ENCODE results near the gene EMSY. TPM values are rescaled to one million over a fixed set of nuclear protein-coding genes. Genes with fewer than 3 reads are reported as not detected.

EMSY gene
- total RNA-seq, 6 experiments from 2014 or later = 6.1 to 15.2 (median 7.2) TPM

DNA sequence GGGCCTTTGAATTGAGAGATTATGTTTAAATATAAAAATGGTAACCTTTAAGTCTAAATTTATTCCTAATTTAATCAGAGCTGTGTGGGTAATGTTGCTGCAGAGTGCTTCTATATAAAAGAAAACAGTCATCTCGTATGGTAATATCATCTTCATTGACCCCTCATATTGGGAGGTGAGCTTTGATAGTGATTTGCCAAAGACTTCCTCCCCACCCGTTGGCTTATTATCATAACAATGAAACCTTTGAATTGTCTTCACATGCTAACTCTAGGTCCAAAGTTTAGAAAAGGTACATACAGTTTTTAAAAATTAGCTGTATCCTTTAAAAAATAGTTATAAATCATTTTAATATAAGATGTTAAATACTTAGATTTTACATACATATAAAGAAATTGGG lies 3.7 kb downstream of the EMSY start:
- no peak for DNase-seq
- no peak for TF ChIP-seq POLR2A (IDR thresholded peaks at IDR 0.05)
- TF ChIP-seq, protein P1, sequence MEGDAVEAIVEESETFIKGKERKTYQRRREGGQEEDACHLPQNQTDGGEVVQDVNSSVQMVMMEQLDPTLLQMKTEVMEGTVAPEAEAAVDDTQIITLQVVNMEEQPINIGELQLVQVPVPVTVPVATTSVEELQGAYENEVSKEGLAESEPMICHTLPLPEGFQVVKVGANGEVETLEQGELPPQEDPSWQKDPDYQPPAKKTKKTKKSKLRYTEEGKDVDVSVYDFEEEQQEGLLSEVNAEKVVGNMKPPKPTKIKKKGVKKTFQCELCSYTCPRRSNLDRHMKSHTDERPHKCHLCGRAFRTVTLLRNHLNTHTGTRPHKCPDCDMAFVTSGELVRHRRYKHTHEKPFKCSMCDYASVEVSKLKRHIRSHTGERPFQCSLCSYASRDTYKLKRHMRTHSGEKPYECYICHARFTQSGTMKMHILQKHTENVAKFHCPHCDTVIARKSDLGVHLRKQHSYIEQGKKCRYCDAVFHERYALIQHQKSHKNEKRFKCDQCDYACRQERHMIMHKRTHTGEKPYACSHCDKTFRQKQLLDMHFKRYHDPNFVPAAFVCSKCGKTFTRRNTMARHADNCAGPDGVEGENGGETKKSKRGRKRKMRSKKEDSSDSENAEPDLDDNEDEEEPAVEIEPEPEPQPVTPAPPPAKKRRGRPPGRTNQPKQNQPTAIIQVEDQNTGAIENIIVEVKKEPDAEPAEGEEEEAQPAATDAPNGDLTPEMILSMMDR (IDR thresholded peaks at IDR 0.05) = no peak
- no peaks in the 10 kb centered on the region for H3K9me3 ChIP-seq
- peaks cover 0 to 26% (median 3%) of the 10 kb centered on the region in 4 donors for H3K36me3 ChIP-seq
- 54% methylated on average over 2 of the region's 2 CpGs for WGBS (ENCODE audit: insufficient coverage, low coverage, low lambda C conversion rate, missing lambda C conversion rate)
- peaks cover 0 to 9% (median 1%) of the 10 kb centered on the region in 4 donors for H3K4me1 ChIP-seq
- no peaks in the 10 kb centered on the region for H3K27me3 ChIP-seq
- no peak overlapping the region for H3K4me3 ChIP-seq
- intact Hi-C loops (cut with DNase I) = no loop called here
- H3K27ac ChIP-seq = no peak overlapping the region
- no peak for ATAC-seq

DNA sequence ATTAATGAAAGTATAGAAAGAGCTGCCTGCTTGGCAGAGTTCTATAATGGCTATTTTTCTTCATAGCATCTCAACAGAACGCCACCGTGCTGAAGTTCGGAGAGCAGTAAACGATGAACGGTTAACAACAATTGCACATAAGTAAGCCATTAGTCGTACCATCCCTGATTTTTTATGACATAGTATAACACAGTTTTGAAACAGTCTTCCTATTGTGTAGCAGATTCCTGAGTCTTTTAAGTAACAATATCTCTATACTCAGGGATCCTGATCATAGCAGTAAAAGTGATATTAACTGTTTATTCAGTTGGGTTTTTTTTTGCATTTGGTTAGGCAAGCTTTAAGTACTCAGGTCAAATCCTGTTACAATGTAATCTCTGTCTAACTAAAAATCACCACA lies 8.4 kb downstream of the EMSY start:
- H3K36me3 ChIP-seq = peaks cover 0 to 26% (median 5%) of the 10 kb centered on the region in 4 donors
- no peaks in the 10 kb centered on the region for H3K9me3 ChIP-seq
- no peaks in the 10 kb centered on the region for H3K27me3 ChIP-seq
- ATAC-seq = no peak
- intact Hi-C loops (cut with DNase I) = no loop called here
- H3K4me1 ChIP-seq = no peaks in the 10 kb centered on the region
- H3K27ac ChIP-seq = no peak overlapping the region
- DNase-seq = no peak
- 90% methylated on average over 6 of the region's 6 CpGs for WGBS (ENCODE audit: insufficient coverage, low coverage, low lambda C conversion rate, missing lambda C conversion rate)
- H3K4me3 ChIP-seq = no peak overlapping the region
- no peak for TF ChIP-seq POLR2A (IDR thresholded peaks at IDR 0.05)
- TF ChIP-seq, protein P1 (IDR thresholded peaks at IDR 0.05) = no peak

DNA sequence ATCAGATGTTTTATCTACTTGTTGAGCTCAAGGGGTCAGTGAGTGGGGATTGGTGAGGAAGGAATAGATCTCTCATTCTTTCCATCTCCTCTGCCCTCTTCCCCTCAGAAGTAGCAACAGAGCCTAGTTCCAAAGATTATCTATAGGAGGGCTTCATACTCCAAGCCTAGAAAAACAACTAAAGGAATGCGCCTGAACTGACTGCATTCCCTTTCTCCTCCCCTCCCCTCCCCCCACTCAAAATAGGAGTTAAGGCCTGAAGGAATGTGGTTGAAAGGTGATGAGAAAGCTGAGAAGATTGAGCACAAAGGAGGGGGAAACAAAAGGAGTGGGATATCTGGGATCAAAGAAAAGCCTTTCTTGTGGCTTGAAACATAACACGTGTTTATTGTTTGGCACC lies 10.5 kb downstream of the EMSY start:
- intact Hi-C loops (cut with DNase I) = no loop called here
- no peaks in the 10 kb centered on the region for H3K27me3 ChIP-seq
- no peaks in the 10 kb centered on the region for H3K4me1 ChIP-seq
- 69% methylated on average over 2 of the region's 2 CpGs for WGBS (ENCODE audit: insufficient coverage, low coverage, low lambda C conversion rate, missing lambda C conversion rate)
- ATAC-seq (no peak), DNase-seq (no peak)
- no peak overlapping the region for H3K27ac ChIP-seq
- TF ChIP-seq, protein P1 (IDR thresholded peaks at IDR 0.05) = no peak
- TF ChIP-seq POLR2A (IDR thresholded peaks at IDR 0.05) = no peak
- peaks cover 0 to 43% (median 5%) of the 10 kb centered on the region in 4 donors for H3K36me3 ChIP-seq
- H3K9me3 ChIP-seq = no peaks in the 10 kb centered on the region
- no peak overlapping the region for H3K4me3 ChIP-seq

DNA sequence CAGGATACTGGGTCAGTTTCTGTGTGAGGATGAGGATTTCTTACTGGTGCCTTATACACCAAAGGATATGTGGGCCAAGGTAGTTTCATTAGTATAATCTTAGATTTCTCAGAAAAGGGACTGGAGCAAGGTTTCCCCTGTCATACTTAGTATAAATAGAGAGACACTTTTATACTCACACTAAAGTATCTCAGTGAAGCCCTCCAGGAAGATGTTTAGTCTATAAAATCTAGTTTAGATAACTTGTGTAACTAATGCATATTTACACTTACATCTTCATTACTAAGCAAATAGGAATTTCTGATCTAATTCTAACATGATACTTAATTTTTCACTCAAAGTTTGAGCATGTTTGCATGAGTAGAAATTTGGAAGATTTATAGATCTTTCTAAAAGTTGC lies 11.1 kb downstream of the EMSY start:
- ATAC-seq = no peak
- H3K36me3 ChIP-seq = peaks cover 0 to 40% (median 5%) of the 10 kb centered on the region in 4 donors
- no peak for DNase-seq
- no peaks in the 10 kb centered on the region for H3K9me3 ChIP-seq
- no peak overlapping the region for H3K4me3 ChIP-seq
- no peaks in the 10 kb centered on the region for H3K4me1 ChIP-seq
- TF ChIP-seq, protein P1 (IDR thresholded peaks at IDR 0.05) = no peak
- H3K27me3 ChIP-seq = no peaks in the 10 kb centered on the region
- intact Hi-C loops (cut with DNase I) = no loop called here
- H3K27ac ChIP-seq = no peak overlapping the region

DNA sequence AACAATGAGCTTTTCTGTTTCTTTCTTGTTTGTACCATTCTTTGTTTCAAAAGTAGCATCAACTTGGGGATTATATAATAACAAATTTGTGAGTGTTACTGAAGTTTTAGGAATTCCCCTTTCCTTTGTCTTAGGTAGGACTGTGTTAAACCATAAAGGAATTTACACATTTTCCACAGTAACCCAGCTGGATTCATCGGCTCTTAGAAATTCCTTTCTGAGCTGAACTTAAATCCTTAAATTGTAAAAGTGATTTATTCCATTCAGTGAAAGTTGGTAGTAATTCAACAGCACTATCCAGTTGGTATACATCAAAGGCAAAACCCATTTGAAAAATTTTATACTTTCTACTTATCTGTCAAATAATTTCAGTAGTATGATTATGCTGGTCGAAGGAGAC lies 11.8 kb downstream of the EMSY start:
- Histone ChIP-seq H3K27me3 (no peaks in the 10 kb centered on the region), H3K9me3 (no peaks in the 10 kb centered on the region), H3K4me1 (no peaks in the 10 kb centered on the region), H3K27ac (no peak overlapping the region), H3K36me3 (peaks cover 0 to 38% (median 5%) of the 10 kb centered on the region in 4 donors), H3K4me3 (no peak overlapping the region)
- TF ChIP-seq POLR2A (IDR thresholded peaks at IDR 0.05) = no peak
- TF ChIP-seq, protein P1 (IDR thresholded peaks at IDR 0.05) = no peak
- no peak for ATAC-seq
- no peak for DNase-seq
- intact Hi-C loops (cut with DNase I) = no loop called here
- 91% methylated on average over 2 of the region's 2 CpGs for WGBS (ENCODE audit: insufficient coverage, low coverage, low lambda C conversion rate, missing lambda C conversion rate)

Data from right lobe of liver (tissue), 6 donors.